GM19463 (cell line): Measurements from ENCODE around the gene UGT2A2.

Experiments used
- ATAC-seq: cut with Tn5 transposase; IDR thresholded peaks from one replicate; pipeline ENCODE4 v1.9.1; 2021; ENCODE audit warnings: mild to moderate bottlenecking, moderate library complexity; ENCODE audit not compliant: unreplicated experiment

The UGT2A2 gene

DNA sequence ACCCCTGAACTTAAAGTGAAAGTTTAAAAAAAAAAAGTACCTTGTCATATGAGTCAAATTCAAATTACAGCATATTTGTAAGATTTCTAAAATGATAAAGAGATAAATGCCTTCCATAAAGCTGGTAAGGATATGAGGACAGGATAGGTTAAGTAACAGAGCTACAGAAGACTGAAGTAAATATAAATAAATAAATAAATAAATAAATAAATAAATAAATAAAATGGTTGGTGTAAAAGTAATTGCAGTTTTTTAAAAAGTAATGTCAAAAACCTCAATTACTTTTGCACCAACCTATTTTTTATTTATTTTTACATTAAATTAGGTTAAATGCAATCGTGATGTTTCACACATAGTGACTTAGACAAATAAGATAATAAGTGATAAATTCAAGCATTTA lies 62.2 kb downstream of the UGT2A2 start:
- no peak for ATAC-seq

GRCh38 chr4:69576251-69576877 lies 63.1 kb downstream of the UGT2A2 start:
- ATAC-seq: no peak

DNA sequence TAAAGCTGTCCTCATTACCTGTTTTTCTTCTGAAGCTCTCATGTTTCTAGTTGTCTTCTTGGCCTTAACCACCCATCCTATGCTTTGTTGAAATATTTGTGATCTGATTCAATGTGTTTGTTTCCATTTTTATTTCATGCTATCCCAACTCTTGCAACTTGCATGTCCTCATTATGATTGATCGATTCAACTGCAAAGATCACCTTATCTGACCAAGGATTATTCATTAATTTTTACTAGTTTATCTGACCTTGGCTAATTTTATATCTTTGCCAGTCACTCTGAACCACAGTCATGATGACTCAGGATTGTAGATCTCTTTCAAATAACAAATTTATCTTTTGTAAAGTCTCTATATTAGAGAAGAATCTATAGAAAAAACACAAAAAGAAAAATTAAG lies 70.7 kb downstream of the UGT2A2 start:
- no peak for ATAC-seq

GRCh38 chr4:69563424-69563823 lies 76.0 kb downstream of the UGT2A2 start:
- no peak for ATAC-seq

- ATAC-seq: no peak
Measured at GRCh38 chr4:69549651-69550050, 89.8 kb downstream of the UGT2A2 start.

DNA sequence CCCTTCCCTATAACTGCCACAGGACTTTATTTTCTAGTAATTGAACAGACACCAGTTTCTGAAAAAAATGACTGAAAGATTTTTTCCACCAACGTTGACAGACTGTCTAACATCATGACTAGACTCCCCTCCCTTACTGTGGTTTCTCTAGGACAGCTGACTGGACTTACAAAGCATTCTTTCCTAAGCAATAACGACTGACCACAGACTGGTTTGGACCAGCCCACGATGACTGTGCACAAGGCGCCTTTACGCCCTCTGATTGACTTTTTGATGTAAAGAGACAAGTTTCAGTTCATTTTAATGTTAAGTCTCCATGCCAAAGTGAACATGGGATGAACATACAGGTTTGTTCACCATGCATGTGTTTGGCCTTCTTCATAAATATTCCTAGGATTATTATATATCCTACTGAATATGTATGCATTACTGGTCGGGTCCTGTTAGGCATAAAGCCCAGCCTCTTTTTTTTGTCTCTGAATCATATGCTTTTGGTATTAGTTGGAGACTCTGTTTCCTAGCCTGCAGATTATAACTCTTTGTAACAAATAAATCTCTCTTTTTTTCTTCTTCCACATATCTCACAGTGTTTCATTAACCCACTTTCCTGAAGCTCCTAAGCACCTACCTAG lies 93.2 kb downstream of the UGT2A2 start:
- no peak for ATAC-seq
